HepG2 (cell line): Measurements from ENCODE around the gene ARVCF. TPM values are rescaled to one million over a fixed set of nuclear protein-coding genes. Genes with fewer than 3 reads are reported as not detected.

Source experiments
- ATAC-seq: fragments of 200-7000 bp; cut with Tn5 transposase; 3 replicates; pipeline ENCODE4 v1.9.1; 2020; ENCODE audit warnings: mild to moderate bottlenecking, moderate library complexity
- BruUV-seq: library from RNA; stranded (reverse); fragments of 400-500 nt; replicated peaks from 2 replicates; lab custom pipeline; 2021; lab: Mats Ljungman, UMichigan
- CTCF ChIA-PET: fragments of 300-600 bp; formaldehyde crosslinking; extraction: SDS; loops from one replicate; lab custom pipeline; 2021; ENCODE audit warnings: low total read pairs, inconsistent platforms, low intra/inter-chr PET ratio; lab: Yijun Ruan, JAX
- POLR2A ChIA-PET: fragments of 350-600 bp; sonication (Branson Sonifier 250); formaldehyde crosslinking; loops from one replicate; lab custom pipeline; 2020; ENCODE audit warnings: antibody characterized with exemption, inconsistent platforms; lab: Yijun Ruan, JAX
- DNase-seq: peaks from one replicate; pipeline ENCODE4 v3.0.0-alpha.2; 2015; ENCODE audit warnings: low spot score
- FAIRE-seq: peaks from 3 replicates; lab custom pipeline; 2011; peaks lifted over from hg19 to GRCh38; lab: Jason Lieb, UNC
- H2AFZ ChIP-seq: one replicate; pipeline ENCODE4 v1.6.1; 2011; ENCODE audit warnings: low read length, inconsistent platforms
- H3K27ac ChIP-seq: fragments of 300-600 bp; 3 replicates; pipeline ENCODE4 v1.8.0; 2011; ENCODE audit warnings: mixed run types, mild to moderate bottlenecking, mixed read lengths, low read length, inconsistent platforms; ENCODE audit not compliant: insufficient read depth; ENCODE audit errors: extremely low read length
- H3K27me3 ChIP-seq, 2 experiments: fragments of 200-600 bp in 1 of 2; 2 replicates in 1 of 2; 3 replicates in 1 of 2; pipeline versions ENCODE4 v1.6.0 to v1.8.0; 2011; ENCODE audit warnings: low read length in 2 of 2, mild to moderate bottlenecking in 2 of 2, moderate library complexity in 2 of 2, inconsistent platforms in 1 of 2; ENCODE audit not compliant: insufficient read depth in 2 of 2, control insufficient read depth in 1 of 2
- H3K36me3 ChIP-seq, 2 experiments: fragments of 200-600 bp in 1 of 2; replicated peaks in 1 of 2; 2 replicates in 1 of 2; 3 replicates in 1 of 2; pipeline versions ENCODE4 v1.5.1 to v1.8.0; 2011; ENCODE audit warnings: low read length in 2 of 2, inconsistent platforms in 1 of 2; ENCODE audit not compliant: insufficient read depth in 2 of 2, control insufficient read depth in 1 of 2
- H3K4me1 ChIP-seq: 2 replicates; pipeline ENCODE4 v1.5.1; 2012; ENCODE audit warnings: low read length, inconsistent platforms; ENCODE audit not compliant: insufficient read depth
- H3K4me2 ChIP-seq: 2 replicates; pipeline ENCODE4 v1.6.0; 2011; ENCODE audit warnings: low read depth, low read length, inconsistent platforms
- H3K4me3 ChIP-seq, 3 experiments: fragments of 200-600 bp in 1 of 3; sonication (generic), shearing (Covaris generic) in 1 of 3; replicated peaks in 1 of 3; 2 replicates each; pipeline ENCODE4 v1.5.1; 2011 to 2016; ENCODE audit warnings: low read length in 3 of 3, inconsistent platforms in 2 of 3, low read depth in 2 of 3, mild to moderate bottlenecking in 2 of 3, control low read depth in 1 of 3, mixed read lengths in 1 of 3; ENCODE audit not compliant: insufficient read depth in 1 of 3
- H3K79me2 ChIP-seq: one replicate; pipeline ENCODE4 v1.6.1; 2011; ENCODE audit warnings: low read length, inconsistent platforms; ENCODE audit not compliant: insufficient read depth
- H3K9ac ChIP-seq: 2 replicates; pipeline ENCODE4 v1.6.0; 2011; ENCODE audit warnings: mild to moderate bottlenecking, low read depth, low read length, inconsistent platforms; ENCODE audit not compliant: insufficient read depth
- H3K9me3 ChIP-seq: 2 replicates; pipeline ENCODE4 v1.5.1; 2012; ENCODE audit warnings: mild to moderate bottlenecking, low read length
- H4K20me1 ChIP-seq: 2 replicates; pipeline ENCODE4 v1.6.0; 2011; ENCODE audit warnings: inconsistent platforms, mild to moderate bottlenecking, low read length, moderate library complexity; ENCODE audit not compliant: insufficient read depth
- ATRX ChIP-seq: sonication (generic); formaldehyde crosslinking; IDR thresholded peaks from 2 replicates; pipeline ENCODE4 v1.4.0; 2020; ENCODE audit warnings: missing genetic modification reagents, borderline replicate concordance
- CBX1 ChIP-seq: IDR thresholded peaks from one replicate; pipeline ENCODE4 v1.6.1; 2016; ENCODE audit warnings: antibody characterized with exemption, low read depth
- CHCHD3 ChIP-seq: sonication (generic); formaldehyde crosslinking; IDR thresholded peaks from 2 replicates; pipeline ENCODE4 v1.8.0; 2022; ENCODE audit warnings: mild to moderate bottlenecking, missing genetic modification reagents, moderate library complexity
- MTF1 ChIP-seq: sonication (generic); formaldehyde crosslinking; IDR thresholded peaks from 2 replicates; pipeline ENCODE4 v1.5.0; 2020; ENCODE audit warnings: missing genetic modification reagents
- RBM39 ChIP-seq: fragments of 200-400 bp; formaldehyde crosslinking; IDR thresholded peaks from one replicate; pipeline ENCODE4 v1.6.1; 2018; ENCODE audit warnings: antibody characterized with exemption, mild to moderate bottlenecking, low read depth, low read length; ENCODE audit not compliant: poor library complexity, severe bottlenecking
- SP5 ChIP-seq: IDR thresholded peaks from 2 replicates; pipeline ENCODE4 v1.6.1; 2016; ENCODE audit warnings: low read depth, borderline replicate concordance
- SYNCRIP ChIP-seq: fragments of 200-400 bp; formaldehyde crosslinking; IDR thresholded peaks from 2 replicates; pipeline ENCODE4 v1.6.1; 2018; ENCODE audit warnings: mild to moderate bottlenecking, low read depth, low read length; ENCODE audit not compliant: insufficient read depth
- XRCC5 ChIP-seq: fragments of 200-400 bp; formaldehyde crosslinking; optimal IDR thresholded peaks from 2 replicates; pipeline ENCODE3; 2017; ENCODE audit warnings: mild to moderate bottlenecking, low read length
- ZNF557 ChIP-seq: sonication (generic); formaldehyde crosslinking; IDR thresholded peaks from 2 replicates; pipeline ENCODE4 v1.4.0; 2020; ENCODE audit warnings: missing genetic modification reagents
- ZNF605 ChIP-seq: sonication (generic); formaldehyde crosslinking; IDR thresholded peaks from 2 replicates; pipeline ENCODE4 v1.8.0; 2022; ENCODE audit warnings: mild to moderate bottlenecking, missing genetic modification reagents
- ZNF83 ChIP-seq: sonication (generic); formaldehyde crosslinking; IDR thresholded peaks from 2 replicates; pipeline ENCODE4 v1.4.0; 2020; ENCODE audit warnings: missing genetic modification reagents, mild to moderate bottlenecking, borderline replicate concordance
- WGBS: methylation state at CpG from one replicate; pipeline ENCODE4 v1.1.6; 2017; ENCODE audit warnings: low lambda C conversion rate; 5-methylcytosine and 5-hydroxymethylcytosine counted together
- in situ Hi-C: cut with HindIII; loops from 2 replicates; pipeline ENCODE4 v1.10.0; 2017; ENCODE audit warnings: low pct_unique_long_range_greater_than_20kb; ENCODE audit not compliant: extremely low pct_ligation_motif_present
- intact Hi-C: fragments of 100-400 bp; cut with micrococcal nuclease; formaldehyde crosslinking; loops from one replicate; pipeline ENCODE4 v1.10.0; 2022; ENCODE audit not compliant: unreplicated experiment
- polyA plus RNA-seq, 8 experiments: library from polyadenylated mRNA; depleted of rRNA in 3 of 8; stranded (reverse) in 7 of 8; unstranded in 1 of 8; fragments of >200 nt; fragmentation: Illumina TruSeq in 4 of 8; extraction: Trizol in 4 of 8; gene quantifications; 2 replicates each; pipeline versions ENCODE4 v1.2.1 to v1.2.3, GENCODE V29; 2011 to 2016; ENCODE audit warnings: low read depth in 4 of 8, missing spikeins in 1 of 8, mixed read lengths in 1 of 8; ENCODE audit not compliant: insufficient read depth in 1 of 8
- total RNA-seq, 5 experiments: library from RNA; depleted of rRNA; stranded (reverse); fragments of >200 nt; fragmentation: Illumina TruSeq; extraction: Trizol; gene quantifications; 2 replicates each; pipeline ENCODE4 v1.2.3, GENCODE V29; 2016; ENCODE audit warnings: low read depth in 1 of 5
- TF ChIP-seq, protein P1 (sequence below): sonication (generic); formaldehyde crosslinking; IDR thresholded peaks from 2 replicates; pipeline ENCODE4 v1.5.1; 2020; ENCODE audit warnings: mild to moderate bottlenecking, missing genetic modification reagents, moderate library complexity
- TF ChIP-seq, protein P2 (sequence below): sonication (generic); formaldehyde crosslinking; IDR thresholded peaks from 2 replicates; pipeline ENCODE4 v1.5.0; 2020; ENCODE audit warnings: mild to moderate bottlenecking, missing genetic modification reagents
- TF ChIP-seq, protein P3 (sequence below): sonication (generic); IDR thresholded peaks from 2 replicates; pipeline ENCODE4 v1.6.1; 2016; ENCODE audit warnings: low read depth, borderline replicate concordance

Gene ARVCF
- total and polyA plus RNA-seq, 2 of the 13 experiments (the other 11 are each of a cell fraction or from before 2014, with no cell fraction given), result 16.4 to 17.7 TPM

DNA sequence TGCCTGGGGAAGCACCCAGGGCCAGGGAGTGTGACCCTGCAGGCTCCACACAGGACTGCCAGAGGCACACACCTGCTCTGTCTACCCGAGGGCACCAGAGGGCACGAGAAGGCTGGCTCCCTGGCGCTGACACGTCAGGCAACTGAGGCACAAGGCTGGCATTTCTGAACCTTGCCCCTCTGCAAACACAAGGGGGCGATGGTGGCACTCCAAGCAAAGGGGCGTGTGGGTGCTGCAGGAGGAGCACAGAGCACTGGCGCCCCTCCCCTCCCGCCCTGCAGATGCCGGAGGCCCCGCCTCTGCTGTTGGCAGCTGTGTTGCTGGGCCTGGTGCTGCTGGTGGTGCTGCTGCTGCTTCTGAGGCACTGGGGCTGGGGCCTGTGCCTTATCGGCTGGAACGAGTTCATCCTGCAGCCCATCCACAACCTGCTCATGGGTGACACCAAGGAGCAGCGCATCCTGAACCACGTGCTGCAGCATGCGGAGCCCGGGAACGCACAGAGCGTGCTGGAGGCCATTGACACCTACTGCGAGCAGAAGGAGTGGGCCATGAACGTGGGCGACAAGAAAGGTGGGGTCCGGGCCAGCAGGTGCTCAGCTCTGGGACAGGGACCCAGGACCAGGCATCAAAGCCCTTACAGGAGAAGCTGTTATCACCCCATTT, 54.2 kb downstream of the ARVCF start:
- DNase-seq (peak; percentile 84), FAIRE-seq (no peak), ATAC-seq (peak; percentile 64)
- CTCF ChIA-PET, result interaction anchor here (1.0 kb wide), 1 partner anchor 9 kb away, joined by 3 read pairs; no protein-coding TSS in a partner anchor
- 16% methylated on average over 6 of the region's 22 CpGs for WGBS
- peak overlapping the region; percentile 99 for H3K27ac ChIP-seq
- H4K20me1 ChIP-seq, result no peaks in the 10 kb centered on the region; the same call in 1 of the 2 replicates
- H3K4me1 ChIP-seq, result peaks cover 75% of the 10 kb centered on the region
- intact Hi-C loops (no loop called here), in situ Hi-C loops (no loop called here)
- H3K4me3 ChIP-seq, result peak overlapping the region; percentile 44 to 75 (median 47); a peak in 5 of 6 replicates
- no TSS peak for BruUV-seq
- peaks cover 8 to 30% of the 10 kb centered on the region in 2 experiments; a peak in 3 of 5 replicates for H3K36me3 ChIP-seq
- no peaks in the 10 kb centered on the region for H3K27me3 ChIP-seq
- peaks cover 12% of the 10 kb centered on the region for H3K79me2 ChIP-seq
- H3K4me2 ChIP-seq, result peak overlapping the region; percentile 96
- POLR2A ChIA-PET, result interaction anchor here (0.7 to 1.8 kb wide), 10 partner anchors 9 to 155 kb away, joined by 3 to 15 read pairs (median 6); partner anchors contain the start of genes COMT, DGCR8, TANGO2 and TRMT2A
- no peak overlapping the region for H2AFZ ChIP-seq
- H3K9me3 ChIP-seq, result no peaks in the 10 kb centered on the region
- H3K9ac ChIP-seq, result peak overlapping the region; percentile 77
- no peak for TF ChIP-seq MTF1
- peak; percentile 41; the same call in 1 of the 2 replicates for TF ChIP-seq SP5 (CRISPR knock-in tag)
- TF ChIP-seq CHCHD3 (CRISPR knock-in tag), result 0 out of 2 replicates have a peak, but pooled peaks have one; percentile 32
- peak; percentile 11 for TF ChIP-seq RBM39
- peak; percentile 56 for TF ChIP-seq CBX1
- no peak for TF ChIP-seq ZNF557 (CRISPR knock-in tag)
- no peak for TF ChIP-seq SYNCRIP
- TF ChIP-seq, protein P1, sequence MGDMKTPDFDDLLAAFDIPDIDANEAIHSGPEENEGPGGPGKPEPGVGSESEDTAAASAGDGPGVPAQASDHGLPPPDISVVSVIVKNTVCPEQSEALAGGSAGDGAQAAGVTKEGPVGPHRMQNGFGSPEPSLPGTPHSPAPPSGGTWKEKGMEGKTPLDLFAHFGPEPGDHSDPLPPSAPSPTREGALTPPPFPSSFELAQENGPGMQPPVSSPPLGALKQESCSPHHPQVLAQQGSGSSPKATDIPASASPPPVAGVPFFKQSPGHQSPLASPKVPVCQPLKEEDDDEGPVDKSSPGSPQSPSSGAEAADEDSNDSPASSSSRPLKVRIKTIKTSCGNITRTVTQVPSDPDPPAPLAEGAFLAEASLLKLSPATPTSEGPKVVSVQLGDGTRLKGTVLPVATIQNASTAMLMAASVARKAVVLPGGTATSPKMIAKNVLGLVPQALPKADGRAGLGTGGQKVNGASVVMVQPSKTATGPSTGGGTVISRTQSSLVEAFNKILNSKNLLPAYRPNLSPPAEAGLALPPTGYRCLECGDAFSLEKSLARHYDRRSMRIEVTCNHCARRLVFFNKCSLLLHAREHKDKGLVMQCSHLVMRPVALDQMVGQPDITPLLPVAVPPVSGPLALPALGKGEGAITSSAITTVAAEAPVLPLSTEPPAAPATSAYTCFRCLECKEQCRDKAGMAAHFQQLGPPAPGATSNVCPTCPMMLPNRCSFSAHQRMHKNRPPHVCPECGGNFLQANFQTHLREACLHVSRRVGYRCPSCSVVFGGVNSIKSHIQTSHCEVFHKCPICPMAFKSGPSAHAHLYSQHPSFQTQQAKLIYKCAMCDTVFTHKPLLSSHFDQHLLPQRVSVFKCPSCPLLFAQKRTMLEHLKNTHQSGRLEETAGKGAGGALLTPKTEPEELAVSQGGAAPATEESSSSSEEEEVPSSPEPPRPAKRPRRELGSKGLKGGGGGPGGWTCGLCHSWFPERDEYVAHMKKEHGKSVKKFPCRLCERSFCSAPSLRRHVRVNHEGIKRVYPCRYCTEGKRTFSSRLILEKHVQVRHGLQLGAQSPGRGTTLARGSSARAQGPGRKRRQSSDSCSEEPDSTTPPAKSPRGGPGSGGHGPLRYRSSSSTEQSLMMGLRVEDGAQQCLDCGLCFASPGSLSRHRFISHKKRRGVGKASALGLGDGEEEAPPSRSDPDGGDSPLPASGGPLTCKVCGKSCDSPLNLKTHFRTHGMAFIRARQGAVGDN (CRISPR knock-in tag), result peak; percentile 85
- peak; percentile 5; the same call in 1 of the 2 replicates for TF ChIP-seq ZNF605 (CRISPR knock-in tag)
- no peak for TF ChIP-seq ATRX (CRISPR knock-in tag)
- TF ChIP-seq, protein P2, sequence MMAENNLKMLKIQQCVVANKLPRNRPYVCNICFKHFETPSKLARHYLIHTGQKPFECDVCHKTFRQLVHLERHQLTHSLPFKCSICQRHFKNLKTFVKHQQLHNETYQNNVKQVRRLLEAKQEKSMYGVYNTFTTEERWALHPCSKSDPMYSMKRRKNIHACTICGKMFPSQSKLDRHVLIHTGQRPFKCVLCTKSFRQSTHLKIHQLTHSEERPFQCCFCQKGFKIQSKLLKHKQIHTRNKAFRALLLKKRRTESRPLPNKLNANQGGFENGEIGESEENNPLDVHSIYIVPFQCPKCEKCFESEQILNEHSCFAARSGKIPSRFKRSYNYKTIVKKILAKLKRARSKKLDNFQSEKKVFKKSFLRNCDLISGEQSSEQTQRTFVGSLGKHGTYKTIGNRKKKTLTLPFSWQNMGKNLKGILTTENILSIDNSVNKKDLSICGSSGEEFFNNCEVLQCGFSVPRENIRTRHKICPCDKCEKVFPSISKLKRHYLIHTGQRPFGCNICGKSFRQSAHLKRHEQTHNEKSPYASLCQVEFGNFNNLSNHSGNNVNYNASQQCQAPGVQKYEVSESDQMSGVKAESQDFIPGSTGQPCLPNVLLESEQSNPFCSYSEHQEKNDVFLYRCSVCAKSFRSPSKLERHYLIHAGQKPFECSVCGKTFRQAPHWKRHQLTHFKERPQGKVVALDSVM (CRISPR knock-in tag), result no peak
- peak; percentile 41 for TF ChIP-seq XRCC5
- TF ChIP-seq ZNF83, result no peak; the same call in 1 of the 2 replicates
- TF ChIP-seq, protein P3, sequence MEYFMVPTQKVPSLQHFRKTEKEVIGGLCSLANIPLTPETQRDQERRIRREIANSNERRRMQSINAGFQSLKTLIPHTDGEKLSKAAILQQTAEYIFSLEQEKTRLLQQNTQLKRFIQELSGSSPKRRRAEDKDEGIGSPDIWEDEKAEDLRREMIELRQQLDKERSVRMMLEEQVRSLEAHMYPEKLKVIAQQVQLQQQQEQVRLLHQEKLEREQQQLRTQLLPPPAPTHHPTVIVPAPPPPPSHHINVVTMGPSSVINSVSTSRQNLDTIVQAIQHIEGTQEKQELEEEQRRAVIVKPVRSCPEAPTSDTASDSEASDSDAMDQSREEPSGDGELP, result peak; percentile 74; the same call in 1 of the 2 replicates
